GM19193 (cell line): ENCODE results near the gene WNT3.

Experiments used
- POLR2A ChIP-seq: IDR thresholded peaks from 4 replicates; pipeline ENCODE4 v1.6.1; 2011; ENCODE audit not compliant: insufficient read depth, insufficient read length; ENCODE audit errors: extremely low read depth

The WNT3 gene

DNA sequence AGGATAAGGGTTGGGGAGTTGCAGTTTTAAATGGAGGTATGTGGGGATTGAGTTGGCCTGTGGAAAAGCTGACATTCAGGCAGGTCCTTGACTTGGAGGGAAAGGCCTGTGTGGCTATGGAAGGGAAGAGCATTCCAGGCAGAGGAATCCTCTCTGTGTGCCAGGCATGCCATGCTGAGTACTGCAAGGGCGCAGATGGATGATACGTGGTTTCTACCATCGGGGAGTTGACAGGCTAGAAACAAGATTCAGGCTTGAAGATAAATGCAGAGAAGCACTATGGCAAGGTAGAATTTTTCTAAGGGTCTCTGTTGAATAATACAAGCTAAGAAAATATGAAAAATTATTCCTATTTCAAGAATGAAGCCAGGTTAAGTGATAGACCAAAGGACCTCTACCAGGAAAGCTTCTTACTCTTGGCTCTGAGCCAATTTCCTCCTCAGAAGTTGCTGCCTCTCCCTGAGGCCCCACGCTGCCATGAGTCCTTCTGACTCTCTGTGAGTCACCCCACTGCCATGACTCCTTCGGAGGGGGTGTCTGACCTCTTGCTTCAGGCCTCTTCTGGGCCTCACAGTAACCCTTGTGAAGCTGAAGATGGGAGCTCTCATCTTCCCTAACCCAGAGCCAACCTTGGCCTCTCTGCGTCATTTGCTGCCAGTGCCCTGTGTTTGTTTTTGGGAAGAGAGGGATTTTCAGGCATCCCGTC, 75.8 kb downstream of the WNT3 start:
- no peak for TF ChIP-seq POLR2A

DNA sequence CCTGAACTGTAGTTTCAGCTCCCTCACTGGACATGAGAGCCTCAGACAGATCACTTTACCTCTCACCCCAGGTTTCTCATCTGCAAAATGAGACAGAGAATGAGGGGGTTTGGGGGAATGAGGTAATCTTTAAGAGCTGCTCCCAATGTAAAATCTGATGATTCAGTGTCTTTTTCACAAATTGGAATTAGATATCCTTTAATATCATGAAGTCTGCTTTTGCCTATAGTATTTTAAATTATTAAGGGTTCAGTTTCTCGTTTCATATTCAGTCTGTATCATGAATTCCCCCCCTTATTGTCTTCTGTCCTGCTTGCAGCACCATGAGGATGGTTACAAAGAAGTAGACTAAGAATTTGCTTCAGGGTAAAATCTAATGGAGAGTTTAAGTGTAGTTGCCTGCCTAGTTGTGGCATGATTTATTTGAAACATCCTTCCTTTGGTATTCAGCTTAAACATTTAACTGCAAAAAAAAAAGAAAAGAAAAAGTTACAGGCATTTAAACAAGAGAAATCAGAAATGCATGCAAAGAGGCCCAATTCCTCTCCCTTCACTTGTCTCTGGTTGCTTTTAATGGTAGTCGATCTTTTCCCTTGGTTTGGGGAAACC, 77.3 kb downstream of the WNT3 start:
- no peak for TF ChIP-seq POLR2A

DNA sequence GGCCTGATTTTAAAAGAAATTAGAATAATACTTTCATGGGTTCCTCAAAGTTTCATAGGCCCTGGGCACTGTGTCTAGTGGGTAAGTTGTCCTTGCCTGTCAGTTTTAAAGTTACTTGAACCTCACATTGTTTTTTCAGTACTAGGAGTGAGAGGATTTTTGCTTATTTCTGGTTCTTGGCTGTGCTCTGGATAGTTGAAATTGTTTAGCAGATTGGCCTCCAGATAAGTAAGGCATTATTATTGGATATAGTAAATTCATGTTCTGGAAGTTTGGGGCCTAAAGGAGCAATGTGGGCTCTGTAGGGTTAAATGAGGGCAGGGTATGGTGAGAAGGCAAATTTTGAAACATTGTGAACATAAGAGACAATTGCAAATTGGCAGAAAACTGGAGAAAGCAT, 78.5 kb downstream of the WNT3 start:
- no peak for TF ChIP-seq POLR2A

DNA sequence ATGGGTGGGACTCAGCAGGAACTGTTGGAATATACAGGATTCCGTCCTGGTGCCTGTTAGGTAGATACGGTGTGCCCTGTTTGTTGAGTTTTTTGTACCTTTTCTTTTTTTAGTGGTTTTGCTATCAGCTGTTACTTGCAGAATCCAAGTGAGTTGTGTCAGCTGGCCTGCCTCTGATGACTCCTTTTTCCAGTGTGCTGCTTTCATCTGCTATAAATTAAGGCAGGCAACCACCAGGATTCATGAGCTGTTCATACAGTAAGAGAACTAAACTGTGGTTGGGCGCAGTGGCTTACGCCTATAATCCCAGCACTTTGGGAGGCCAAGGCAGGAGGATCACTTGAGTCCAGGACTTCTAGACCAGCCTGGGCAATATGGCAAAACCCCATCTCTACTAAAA, 79.9 kb downstream of the WNT3 start:
- no peak for TF ChIP-seq POLR2A

DNA sequence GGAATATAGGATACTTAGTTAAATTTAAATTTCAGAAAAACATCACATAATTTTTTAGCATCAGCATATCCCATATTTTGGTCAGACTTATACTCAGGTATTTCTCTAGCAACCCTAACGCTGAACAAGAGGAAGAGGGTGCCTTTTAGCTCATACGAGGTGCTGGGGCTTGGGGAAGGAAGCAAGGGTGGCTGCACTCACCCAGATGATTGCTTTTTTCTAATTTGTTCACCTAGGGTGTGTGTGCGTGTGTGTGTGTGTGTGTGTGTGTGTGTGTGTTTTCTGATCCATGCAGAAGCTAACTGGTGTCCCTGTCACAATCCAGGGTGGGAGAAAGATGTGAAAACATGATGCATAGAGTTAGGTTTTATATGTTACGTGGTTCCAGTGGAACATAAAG, 81.2 kb downstream of the WNT3 start:
- TF ChIP-seq POLR2A = no peak

DNA sequence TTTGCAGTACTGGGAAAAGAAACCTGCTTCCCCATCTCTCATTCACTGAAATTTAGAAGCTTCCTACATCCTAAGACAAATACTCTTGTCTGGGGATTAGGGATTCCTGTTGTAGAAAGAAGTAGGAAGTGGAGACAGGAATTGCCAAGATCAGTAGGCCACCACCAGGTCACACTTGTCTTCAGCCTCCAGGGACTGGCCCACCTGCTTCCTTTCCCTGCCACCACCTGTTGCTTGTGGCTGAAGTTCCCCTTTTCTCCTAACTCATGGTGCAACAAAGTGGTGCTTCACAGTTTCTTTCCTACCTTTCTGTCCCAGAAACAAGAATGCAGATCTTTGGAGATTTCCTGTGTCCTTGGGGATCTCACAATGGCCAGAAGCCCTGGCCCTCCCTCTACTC, 82.4 kb downstream of the WNT3 start:
- TF ChIP-seq POLR2A = no peak

DNA sequence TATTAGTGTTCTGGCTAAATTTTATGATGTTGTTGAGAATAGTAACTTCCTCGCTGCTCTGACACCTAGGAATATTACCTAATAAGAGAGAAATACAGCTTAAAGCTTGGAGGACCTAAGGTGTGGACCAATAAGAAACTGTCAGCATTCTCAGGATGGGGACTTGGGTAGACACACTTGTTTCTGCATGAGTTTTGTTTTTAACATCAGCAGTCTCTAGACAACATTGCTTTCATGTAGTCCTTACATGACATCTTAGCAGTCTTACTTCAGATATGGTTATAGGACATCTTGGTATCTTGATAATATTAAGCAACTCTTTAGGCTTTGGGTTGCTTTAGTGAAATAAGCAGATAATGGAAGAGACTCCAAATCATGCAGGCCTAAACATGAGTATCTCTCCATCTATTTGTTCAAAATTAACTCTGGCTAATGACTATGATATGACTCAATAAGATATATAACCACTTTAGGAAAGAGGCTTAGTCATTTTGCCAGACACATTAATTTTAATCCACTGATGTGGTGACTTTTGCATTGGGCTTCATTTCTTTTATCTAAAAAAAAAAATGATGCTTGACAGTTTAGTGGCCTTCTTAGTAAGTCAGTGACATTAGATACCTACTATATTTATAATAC, 84.5 kb downstream of the WNT3 start:
- TF ChIP-seq POLR2A = no peak

DNA sequence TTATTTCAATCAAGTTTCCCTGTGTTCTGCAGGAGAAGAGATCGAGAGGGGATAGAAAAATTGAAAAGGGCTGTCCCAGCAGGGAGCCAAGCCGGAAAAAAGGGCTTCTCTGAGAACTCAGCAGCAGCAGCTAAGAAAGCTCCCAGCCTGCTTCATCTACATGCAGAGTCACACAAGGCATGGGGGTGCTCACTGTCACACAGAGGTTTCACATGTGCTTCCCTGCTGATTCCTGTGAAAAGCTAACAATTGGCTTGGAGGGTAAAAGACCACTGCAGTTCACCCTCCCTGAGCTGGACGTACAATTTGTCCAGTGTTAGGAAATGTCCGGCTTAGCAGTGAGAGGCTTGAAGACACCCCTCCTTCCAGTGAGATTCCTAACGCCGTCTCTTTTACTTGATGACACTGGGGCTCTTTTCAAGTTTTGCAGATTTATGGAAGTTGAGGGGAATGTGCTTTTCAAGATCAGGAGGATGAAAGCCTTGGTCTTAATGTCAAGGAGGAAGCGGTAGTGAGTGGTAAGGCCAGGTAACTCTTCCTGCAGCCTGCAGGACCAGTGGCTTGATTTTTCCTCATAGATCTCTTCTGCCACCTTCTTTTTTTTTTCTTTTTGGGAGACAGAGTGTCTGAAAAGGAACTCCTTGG, 85.6 kb downstream of the WNT3 start:
- no peak for TF ChIP-seq POLR2A

DNA sequence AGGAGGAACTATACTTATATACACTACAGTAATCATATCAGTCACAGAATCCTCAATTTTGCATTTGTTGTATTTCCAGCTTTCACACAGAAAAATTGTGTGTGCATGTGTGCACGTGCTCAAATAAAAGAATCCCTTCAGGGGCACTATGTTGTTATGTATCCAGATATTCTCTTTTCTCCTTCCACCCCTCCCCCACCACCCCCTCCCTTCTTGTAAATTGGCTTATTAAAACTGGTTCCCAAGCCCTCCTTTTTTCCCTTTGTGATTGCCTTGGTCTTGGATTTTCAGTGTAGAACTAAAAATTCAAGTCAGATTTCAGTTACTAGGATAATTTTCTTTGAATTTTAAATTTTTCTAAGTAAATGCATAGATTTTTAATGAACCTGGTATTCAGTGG, 86.3 kb downstream of the WNT3 start:
- TF ChIP-seq POLR2A = no peak

DNA sequence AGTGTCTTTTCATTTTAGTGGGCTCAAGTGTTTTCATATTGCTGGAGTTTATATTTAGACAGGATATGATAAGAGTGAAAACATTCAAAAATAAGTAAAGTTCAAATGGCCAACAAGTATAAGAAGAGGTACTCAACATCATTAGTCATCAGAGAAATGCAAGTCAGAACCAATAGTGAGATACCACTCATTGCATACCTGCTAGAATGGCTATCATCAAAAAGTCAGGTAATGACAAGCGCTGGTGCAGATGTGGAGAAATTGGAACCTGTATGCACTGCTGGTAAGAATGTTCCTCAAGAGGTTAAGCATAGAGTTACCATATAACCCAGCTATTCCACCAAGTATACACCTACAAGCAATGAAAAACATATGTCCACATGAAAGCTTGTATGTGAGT, 87.8 kb downstream of the WNT3 start:
- TF ChIP-seq POLR2A = no peak

DNA sequence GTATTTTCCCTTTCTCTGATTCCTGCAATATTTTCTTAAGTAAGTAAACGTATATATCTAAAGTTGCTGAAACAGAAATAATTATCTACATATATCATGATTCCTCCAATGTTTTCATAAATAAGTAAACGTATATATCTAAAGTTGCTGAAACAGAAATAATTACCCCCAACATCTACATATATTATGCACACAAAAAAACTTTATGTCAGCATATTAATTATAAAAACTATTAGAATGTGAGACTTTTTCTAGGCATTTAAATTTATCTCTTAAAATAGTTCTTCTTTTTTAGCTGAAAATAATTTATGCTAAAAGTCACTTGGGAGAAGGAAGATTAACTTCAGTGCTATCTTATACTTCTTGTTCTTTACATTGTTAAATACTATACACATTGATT, 88.5 kb downstream of the WNT3 start:
- TF ChIP-seq POLR2A = no peak

DNA sequence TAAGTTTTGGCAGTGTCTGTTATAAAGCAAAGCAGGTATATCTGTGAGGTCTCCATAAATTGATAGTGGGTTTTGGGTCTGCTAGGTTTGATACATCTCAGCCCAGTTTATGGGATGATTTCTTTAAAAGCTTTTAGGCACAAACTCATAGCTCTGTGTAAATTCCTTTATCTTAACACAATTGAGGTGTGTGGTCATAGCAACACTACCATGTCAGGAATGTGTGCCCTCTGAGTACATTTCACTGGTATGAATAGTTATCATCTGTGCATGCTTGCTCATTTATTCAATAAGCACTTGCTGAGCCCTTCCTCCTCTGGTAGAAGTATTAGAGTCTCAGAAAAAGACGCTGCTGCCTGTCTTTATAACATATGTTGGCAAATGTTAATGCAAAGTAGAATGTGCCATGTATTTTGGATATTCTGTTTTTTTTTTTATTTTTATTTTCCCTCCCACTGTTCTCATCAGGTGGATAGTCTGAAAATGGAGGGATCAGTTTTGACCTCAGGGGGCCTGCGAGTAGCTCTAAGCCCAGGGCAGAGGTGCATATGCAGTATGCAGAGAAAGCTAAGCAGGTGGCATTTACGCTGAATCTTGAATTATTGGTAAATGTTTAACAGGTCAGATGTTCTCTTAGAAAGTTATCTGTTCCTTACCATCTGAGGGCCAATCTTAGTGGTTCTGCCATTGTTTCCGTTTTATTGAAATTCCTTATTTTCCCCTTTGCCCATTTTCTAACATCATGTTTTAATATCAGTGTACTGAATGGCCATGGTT, 90.7 kb downstream of the WNT3 start:
- TF ChIP-seq POLR2A = no peak

DNA sequence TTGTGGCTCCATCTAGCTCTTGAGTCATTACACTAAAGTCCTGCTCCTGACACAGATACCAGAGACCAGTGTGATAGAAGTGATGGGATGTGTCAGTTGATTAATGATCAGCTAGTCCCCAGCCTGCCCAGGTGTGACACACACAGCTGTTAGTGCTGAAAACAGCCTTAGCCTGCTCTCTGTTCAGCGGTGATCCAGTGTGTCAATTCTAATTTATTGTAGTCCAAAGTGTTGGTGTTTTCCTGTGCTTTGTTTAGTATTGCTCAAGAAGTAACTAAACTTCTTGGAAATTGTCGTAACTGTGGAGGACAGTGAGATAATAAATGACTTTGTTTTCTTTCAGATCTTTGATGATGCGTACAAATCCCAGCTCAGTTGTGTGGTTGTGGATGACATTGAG, 92.3 kb downstream of the WNT3 start:
- no peak for TF ChIP-seq POLR2A

DNA sequence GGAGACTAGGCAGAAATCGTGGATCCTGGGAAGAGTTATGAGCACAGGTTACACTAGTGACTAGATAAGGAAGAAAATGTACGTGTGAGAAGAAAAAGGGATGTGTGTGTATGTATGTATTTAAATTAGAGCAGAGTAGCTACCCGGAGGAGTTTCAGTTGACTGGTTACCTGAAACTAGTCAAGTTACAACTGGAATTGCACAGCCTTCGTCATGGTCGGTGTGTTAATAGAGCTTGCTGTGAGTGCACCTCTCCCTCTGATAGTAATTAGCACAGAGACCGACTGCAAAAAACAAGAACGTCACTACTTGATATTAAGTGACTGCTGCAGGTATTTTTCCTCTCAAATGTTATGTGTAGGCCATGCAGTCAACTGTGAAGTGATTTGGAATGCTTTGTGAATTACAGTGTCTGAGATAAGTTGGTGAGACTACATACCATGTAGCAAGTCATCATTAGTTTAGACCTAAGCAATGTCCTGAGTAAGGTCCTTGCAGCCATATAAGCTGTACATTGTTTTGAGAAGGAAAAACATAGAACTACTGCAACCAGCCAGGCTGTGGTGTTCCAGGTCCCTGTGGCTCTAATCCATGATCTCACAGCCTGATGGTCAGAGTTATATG, 95.7 kb downstream of the WNT3 start:
- TF ChIP-seq POLR2A = no peak

DNA sequence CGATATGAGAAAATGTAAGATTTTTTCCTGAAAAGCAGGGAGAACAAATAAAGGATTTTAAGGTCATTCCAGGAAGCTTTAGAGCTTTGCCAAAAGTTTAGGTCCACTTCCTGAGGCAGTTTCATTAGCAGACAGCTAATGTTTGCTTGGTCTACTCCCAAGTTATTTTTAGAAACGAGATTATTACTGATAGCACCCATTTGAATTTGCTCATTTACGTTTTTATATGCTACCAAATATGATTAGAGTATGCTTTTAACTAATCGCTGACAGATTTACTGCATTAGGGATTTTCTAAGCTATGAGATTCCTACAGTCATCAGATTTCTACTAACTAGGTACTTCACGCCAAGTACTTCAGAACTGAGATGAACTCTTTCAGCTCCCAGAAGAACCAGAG, 98.1 kb downstream of the WNT3 start:
- TF ChIP-seq POLR2A = no peak
